Measurements from ENCODE around the gene ZNF300.

- TF ChIP-seq EZH2 (IDR thresholded peaks at IDR 0.05; ENCODE audit: borderline replicate concordance, low read depth, low read length, severe bottlenecking) (no peak), CTCF (IDR thresholded peaks at IDR 0.05; ENCODE audit: borderline replicate concordance, extremely low read depth, low read length, poor library complexity, severe bottlenecking) (no peak)
Measured at GRCh38 chr5:150912312-150912814, 7.6 kb upstream of the ZNF300 start.

Data from DND-41 (cell line).